PC-3 (cell line): ENCODE measurements around the gene SYNPO2L.

Experiments
- EZH2 ChIP-seq: fragments of 300-600 bp; sonication (generic); IDR thresholded peaks from one replicate; pipeline ENCODE4 v1.6.1; 2017; ENCODE audit warnings: antibody characterized with exemption, mild to moderate bottlenecking, low read length; ENCODE audit not compliant: unreplicated experiment
- EZH2phosphoT487 ChIP-seq: fragments of 300-600 bp; sonication (generic); IDR thresholded peaks from 2 replicates; pipeline ENCODE4 v1.6.1; 2018; ENCODE audit warnings: mild to moderate bottlenecking, antibody characterized with exemption, low read length, borderline replicate concordance
- TF ChIP-seq, protein P1 (sequence below): fragments of 300-600 bp; sonication (generic); conservative IDR thresholded peaks from 2 replicates; pipeline ENCODE4 v1.5.1; 2017; ENCODE audit warnings: antibody characterized with exemption, low read depth, mild to moderate bottlenecking, low read length

DNA sequence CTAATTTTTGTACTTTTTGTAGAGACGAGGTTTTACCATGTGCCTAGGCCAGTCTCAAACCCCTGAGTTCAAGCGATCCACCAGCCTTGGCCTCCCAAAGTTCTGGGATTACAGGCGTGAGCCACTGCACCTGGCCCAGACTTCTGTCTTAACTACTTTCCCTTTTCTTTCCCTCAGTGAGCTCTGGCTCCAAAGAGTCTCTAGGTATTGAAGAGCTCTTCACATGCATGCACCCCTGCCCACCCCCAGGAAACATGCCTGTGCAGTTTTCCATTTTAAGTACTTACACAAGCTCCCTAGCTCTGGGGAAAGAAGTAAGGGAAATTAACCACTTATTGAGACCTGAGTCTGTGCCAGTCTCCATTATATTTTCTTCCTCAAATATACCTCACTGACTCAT, 16.5 kb downstream of the SYNPO2L start:
- TF ChIP-seq, protein P1, sequence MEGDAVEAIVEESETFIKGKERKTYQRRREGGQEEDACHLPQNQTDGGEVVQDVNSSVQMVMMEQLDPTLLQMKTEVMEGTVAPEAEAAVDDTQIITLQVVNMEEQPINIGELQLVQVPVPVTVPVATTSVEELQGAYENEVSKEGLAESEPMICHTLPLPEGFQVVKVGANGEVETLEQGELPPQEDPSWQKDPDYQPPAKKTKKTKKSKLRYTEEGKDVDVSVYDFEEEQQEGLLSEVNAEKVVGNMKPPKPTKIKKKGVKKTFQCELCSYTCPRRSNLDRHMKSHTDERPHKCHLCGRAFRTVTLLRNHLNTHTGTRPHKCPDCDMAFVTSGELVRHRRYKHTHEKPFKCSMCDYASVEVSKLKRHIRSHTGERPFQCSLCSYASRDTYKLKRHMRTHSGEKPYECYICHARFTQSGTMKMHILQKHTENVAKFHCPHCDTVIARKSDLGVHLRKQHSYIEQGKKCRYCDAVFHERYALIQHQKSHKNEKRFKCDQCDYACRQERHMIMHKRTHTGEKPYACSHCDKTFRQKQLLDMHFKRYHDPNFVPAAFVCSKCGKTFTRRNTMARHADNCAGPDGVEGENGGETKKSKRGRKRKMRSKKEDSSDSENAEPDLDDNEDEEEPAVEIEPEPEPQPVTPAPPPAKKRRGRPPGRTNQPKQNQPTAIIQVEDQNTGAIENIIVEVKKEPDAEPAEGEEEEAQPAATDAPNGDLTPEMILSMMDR = no peak
- no peak for TF ChIP-seq EZH2phosphoT487
- no peak for TF ChIP-seq EZH2
